Activated T-helper 9 cell treated with anti-CD3 and anti-CD28 coated beads, Interleukin-2, amount 50 U/mL, for 16 hours (primary cell): ENCODE data around the gene OR13J1.

Experiments
- DNase-seq: peaks from one replicate; pipeline ENCODE4 v3.0.0-alpha.2; 2020; ENCODE audit warnings: low read depth

Gene OR13J1

GRCh38 chr9:35859310-35859989, 10.8 kb downstream of the OR13J1 start:
- no peak for DNase-seq

DNA sequence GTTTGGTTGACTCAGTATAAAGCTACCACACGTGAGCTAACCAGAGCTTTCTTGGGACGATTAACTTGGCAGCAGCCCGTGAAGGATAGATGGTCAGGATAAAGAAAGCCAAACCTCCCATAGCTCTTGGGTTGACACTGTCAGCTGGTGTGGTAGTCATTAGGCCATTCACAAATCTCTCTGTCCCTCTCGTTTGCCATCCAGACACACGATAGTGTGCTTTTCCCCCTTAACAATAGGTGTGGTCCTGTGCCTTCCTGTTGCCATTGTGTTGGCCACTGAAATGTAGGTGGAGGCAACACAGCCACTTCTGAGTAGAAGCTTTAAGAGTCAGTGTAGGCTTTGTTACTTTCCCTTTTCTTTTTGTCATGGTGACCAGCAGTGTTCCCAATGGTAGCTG, 11.7 kb downstream of the OR13J1 start:
- DNase-seq, result no peak

GRCh38 chr9:35856882-35857281, 13.3 kb downstream of the OR13J1 start:
- no peak for DNase-seq

DNA sequence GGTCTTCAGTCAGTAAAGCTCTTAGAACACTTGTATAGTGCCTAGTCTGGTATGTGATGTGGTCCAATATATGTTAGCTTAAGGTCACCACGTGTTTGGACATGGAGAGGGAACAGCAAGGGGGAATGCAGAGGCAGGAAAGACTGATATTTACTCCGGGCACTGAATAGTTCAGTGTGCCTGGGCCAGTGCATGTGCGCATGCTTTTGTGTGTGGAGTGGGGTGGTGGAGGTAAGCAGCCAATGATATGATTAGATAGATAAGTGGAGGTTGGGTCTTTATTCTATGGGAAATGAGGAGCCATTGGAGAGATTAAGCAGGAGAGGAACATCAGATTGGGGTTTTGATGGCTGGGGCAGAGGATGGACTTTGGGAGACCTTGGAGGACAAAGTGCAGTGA, 14.0 kb downstream of the OR13J1 start:
- no peak for DNase-seq

- DNase-seq, result no peak
Measured at GRCh38 chr9:35854091-35854762, 16.0 kb downstream of the OR13J1 start.

- no peak for DNase-seq
Measured at GRCh38 chr9:35852876-35853865, 17.0 kb downstream of the OR13J1 start.

DNA sequence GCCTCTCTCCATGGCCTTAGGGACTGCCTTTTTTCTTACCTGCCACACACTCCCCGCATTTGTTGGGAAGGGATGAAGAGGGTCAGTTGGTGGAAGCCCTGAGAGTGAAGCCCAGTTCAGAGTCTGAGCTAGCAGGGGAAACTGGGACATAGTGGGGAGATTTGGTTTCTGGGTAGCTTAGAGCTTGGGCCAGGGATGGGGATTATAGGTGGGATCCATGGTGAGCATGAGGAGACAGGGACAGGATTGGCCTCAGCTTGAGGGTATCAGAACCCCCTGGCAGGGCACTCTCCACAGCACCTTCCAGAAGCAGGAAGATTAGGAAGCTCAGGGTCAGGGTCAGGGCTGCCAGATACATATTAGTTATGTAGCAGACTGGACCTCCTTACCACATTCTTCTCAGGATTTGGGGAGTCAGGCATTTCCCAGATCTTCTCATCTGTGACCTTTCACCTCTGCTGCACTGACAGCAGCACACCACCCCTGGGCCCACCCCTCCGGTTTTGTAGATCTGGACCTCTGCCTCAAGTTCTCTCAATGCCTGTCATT, 17.9 kb downstream of the OR13J1 start:
- DNase-seq, result no peak

DNA sequence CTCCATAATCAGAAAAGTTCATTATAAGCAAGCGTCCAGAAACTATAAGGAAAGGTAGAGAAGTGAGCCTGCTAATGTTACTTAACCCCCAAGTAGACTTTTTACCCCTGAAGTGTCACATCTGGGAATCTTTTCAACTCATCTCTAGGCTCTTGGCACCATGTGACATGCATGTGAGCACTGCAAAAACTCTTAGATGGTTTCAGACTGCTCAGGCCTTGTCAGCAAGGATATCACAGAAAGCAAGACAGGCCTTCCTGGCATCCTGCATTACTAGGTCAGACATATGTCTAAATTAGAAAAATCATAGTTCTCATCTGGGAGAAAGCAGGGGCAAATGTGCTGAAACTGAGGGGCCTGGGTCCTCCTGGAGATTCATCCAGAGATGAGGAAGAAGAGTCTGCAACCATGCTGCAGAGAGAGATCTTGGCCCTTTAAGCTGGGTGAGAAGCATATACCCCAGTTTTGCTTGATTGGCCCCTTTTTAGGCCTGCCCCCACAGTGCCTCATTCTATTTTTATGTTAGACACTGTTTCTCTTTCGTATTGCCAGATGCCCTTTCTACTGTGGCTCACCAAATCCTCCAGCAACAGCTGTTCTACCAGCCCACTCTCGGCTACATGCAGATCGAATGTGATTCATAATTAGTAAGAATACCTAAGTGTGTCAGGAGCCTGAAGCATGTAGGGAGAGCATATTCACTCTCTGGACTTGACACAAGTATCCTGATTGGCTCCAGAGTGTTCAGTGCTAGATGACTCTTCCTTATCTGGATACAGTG, 22.2 kb downstream of the OR13J1 start:
- no peak for DNase-seq

DNA sequence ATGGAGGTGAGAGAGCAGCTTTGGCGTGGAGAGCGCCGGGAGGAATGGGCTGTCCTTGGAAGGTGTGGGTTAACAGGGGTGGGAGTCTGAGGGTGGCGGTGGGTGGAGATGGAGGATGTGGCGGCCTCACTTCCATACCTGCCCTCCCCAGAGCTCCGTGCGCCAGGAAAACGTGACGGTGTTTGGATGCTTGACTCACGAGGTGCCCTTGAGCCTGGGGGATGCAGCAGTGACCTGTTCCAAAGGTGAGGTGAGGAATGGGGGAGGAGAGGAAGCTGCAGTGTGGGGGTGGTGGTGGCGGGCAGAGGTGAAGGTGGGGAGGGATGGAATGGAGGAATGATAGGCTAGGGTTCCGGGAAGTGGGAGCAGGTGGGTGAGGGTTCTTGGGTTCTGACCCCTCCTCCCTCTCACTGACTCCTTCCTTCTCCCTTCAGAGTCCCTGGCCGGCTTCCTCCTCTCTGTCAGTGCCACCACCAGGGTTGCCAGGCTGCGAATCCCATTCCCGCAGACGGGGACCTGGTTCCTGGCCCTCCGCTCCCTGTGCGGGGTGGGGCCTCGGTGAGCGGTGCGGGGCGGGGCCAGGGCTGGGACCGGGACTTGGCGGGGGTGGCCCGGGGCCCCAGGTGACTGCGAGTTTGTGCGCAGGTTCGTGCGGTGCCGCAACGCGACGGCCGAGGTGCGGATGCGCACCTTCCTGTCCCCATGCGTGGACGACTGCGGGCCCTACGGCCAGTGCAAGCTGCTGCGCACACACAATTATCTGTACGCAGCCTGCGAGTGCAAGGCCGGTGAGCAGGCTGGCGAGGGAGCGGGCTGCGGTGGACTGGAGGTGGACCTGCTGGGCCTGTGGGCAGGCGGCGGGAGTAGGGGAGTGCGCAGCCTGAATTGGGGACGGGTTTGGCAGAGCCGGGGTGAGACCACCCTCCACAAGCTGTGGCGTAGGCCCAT, 24.1 kb downstream of the OR13J1 start:
- DNase-seq, result no peak

- no peak for DNase-seq
Measured at GRCh38 chr9:35844628-35845270, 25.5 kb downstream of the OR13J1 start.

DNA sequence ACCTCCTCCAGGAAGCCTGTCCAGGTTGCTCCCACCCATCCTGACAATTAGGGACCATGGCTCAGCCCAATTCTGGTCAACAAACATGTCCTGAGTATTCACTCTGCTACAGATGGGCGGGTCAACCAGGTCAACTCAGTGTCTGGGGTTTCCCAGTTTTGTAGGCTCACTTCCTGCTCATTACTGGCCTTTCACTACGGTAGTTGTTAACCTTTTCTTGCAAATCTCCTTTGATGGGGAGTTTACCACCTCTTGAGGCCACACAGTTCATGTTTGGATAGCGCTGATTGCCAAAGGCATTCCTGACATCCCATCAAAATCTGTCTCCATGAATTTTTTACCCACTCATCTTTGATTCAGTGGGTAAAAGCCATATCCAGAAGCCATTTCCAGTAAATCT, 27.4 kb downstream of the OR13J1 start:
- DNase-seq, result no peak

DNA sequence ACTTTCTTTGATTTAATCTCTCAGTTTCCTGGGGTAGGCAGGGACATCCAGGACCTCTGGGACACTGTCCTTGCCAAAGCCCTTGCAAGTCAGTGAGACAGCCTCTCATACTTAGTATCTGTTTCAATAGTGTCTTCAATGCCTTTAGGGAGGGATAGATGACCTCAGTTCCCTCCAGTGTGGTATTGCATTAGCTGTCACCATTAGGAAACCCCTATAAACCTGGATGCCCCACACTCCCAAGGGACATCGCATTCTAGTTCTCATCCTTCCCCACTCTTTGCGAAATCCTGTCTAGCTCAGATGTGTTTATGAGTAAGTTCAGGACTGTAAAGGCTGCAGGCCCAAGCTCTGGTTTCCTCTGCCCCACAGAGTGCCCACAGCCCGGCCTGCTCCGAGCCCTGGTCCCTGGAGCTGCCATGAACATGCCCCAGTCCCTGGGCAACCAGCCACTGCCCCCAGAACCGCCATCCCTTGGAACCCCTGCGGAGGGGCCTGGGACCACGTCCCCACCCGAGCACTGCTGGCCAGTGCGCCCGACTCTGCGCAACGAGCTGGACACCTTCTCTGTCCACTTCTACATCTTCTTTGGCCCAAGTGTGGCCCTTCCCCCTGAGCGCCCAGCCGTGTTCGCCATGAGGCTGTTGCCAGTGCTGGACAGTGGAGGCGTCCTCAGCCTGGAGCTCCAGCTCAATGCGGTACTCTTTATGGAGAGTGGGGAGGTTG, 28.0 kb downstream of the OR13J1 start:
- no peak for DNase-seq

DNA sequence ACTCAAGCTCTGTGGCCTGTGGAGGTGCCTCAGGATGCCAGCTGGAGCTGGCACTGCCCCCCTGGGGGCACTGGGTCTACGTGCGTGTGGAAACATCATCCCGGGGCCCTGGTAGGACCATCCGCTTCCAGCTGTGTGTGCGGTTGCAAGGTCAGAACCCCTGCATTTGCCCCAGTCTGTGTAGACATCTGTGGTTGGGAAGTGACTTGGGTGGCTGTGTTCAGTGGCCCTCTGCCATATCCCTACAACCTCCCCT, 28.6 kb downstream of the OR13J1 start:
- DNase-seq, result no peak

GRCh38 chr9:35840881-35841644, 29.1 kb downstream of the OR13J1 start:
- DNase-seq, result no peak

DNA sequence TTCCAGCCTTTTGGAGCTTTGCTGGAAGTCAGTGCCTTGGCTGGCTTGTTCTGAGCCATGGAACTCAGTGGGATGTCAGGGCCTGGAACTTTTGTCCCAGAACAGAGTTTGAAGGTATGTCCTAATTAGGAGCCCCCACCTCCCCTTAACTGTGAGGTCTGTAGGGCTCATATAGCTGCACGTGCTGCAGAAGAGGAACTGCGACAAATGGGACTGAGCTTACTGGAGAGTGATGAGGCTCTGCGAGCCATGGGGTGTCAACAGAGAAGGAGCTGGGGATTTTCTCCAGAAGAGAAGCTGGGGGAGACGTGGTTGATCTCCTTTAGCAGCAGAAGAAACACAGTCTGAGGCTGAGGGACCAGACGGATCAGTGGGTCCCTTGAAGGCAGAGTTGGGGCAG, 30.3 kb downstream of the OR13J1 start:
- DNase-seq, result no peak

DNA sequence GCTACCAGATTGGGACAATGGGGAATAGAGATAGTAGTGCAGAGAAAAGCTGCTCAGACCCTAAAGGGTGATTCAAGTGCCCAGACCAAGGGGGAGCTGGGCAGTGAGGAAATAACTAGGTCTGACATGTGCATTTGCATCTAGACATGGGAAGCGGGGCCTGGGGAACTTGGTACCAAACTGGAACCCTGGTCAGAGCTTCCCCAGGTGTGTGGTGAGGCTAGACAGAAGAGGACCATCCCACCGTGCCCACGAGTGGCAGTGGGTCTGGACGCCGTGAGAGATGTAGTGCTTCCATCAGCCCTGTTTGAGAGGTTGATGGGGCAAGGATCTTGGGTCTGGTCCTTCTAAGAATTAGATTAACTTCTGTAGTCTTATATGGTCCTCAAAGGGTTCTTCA, 33.6 kb downstream of the OR13J1 start:
- DNase-seq, result no peak

GRCh38 chr9:35835766-35836165, 34.4 kb downstream of the OR13J1 start:
- DNase-seq, result no peak

GRCh38 chr9:35835216-35835632, 35.0 kb downstream of the OR13J1 start:
- DNase-seq, result no peak
